ENCODE data around the gene DCUN1D5. TPM values are rescaled to one million over a fixed set of nuclear protein-coding genes. Genes with fewer than 3 reads are reported as not detected.

DCUN1D5 gene
- polyA plus RNA-seq, 1 donor (not counting 4 experiments of a cell fraction or from before 2014, with no cell fraction given) = 95.6 TPM

DNA sequence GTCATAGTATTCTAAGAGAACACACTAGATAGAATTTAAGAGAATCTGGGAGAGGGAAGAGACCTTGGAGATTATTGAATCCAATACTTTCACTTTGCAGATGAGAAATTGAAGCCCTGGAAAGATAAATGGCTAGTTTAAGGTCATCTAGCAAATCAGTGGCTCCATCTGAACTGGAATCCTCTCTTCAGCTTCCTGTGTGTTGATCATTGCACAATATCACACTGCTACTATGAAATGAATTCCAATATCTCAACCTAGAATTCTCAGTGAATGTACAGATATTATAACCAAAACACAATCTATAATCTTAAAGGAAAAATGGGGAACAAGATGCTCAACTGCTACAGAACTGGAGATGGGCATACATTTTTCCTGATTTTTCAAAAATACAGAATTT, 44.1 kb downstream of the DCUN1D5 start:
- H2AFZ ChIP-seq (ENCODE audit: control insufficient read depth, low read length) = no peak overlapping the region
- H3K9ac ChIP-seq (ENCODE audit: control insufficient read depth, extremely low read depth, insufficient read depth, low read length) = no peak overlapping the region
- no peak overlapping the region for H3K27ac ChIP-seq (ENCODE audit: control insufficient read depth, insufficient read depth, low read length)
- no peak overlapping the region for H3K4me3 ChIP-seq (ENCODE audit: control insufficient read depth in 2 of 3, extremely low read depth in 1 of 3, insufficient read depth in 2 of 3, low read depth in 1 of 3, low read length in 3 of 3)
- no peaks in the 10 kb centered on the region for H3K36me3 ChIP-seq (ENCODE audit: control insufficient read depth in 2 of 2, extremely low read depth in 1 of 2, insufficient read depth in 2 of 2, low read length in 2 of 2)
- H3K27me3 ChIP-seq (ENCODE audit: control insufficient read depth, extremely low read depth, insufficient read depth, low read length) = no peaks in the 10 kb centered on the region
- no peak for TF ChIP-seq EZH2 (IDR thresholded peaks at IDR 0.05; ENCODE audit: low read length)
- no peaks in the 10 kb centered on the region for H3K9me1 ChIP-seq (ENCODE audit: control insufficient read depth, extremely low read depth, insufficient read depth, low read length)
- DNase-seq (ENCODE audit: low read depth, low spot score) (no peak), FAIRE-seq (no peak)
- H3K4me1 ChIP-seq (ENCODE audit: control insufficient read depth, extremely low read depth, insufficient read depth, low read length) = no peaks in the 10 kb centered on the region
- H3K9me3 ChIP-seq (ENCODE audit: control insufficient read depth, low read depth, low read length) = no peaks in the 10 kb centered on the region
- no peak overlapping the region for H3K4me2 ChIP-seq (ENCODE audit: control insufficient read depth, extremely low read depth, insufficient read depth, low read depth, low read length)
- H4K20me1 ChIP-seq (ENCODE audit: control insufficient read depth, extremely low read depth, insufficient read depth, low read length) = no peaks in the 10 kb centered on the region
- no peaks in the 10 kb centered on the region for H3K79me2 ChIP-seq (ENCODE audit: control insufficient read depth, insufficient read depth, low read length)
- dilution Hi-C loops (cut with MboI; ENCODE audit: extremely low pct_ligation_motif_present, low sequenced_read_pairs) = no loop called here

DNA sequence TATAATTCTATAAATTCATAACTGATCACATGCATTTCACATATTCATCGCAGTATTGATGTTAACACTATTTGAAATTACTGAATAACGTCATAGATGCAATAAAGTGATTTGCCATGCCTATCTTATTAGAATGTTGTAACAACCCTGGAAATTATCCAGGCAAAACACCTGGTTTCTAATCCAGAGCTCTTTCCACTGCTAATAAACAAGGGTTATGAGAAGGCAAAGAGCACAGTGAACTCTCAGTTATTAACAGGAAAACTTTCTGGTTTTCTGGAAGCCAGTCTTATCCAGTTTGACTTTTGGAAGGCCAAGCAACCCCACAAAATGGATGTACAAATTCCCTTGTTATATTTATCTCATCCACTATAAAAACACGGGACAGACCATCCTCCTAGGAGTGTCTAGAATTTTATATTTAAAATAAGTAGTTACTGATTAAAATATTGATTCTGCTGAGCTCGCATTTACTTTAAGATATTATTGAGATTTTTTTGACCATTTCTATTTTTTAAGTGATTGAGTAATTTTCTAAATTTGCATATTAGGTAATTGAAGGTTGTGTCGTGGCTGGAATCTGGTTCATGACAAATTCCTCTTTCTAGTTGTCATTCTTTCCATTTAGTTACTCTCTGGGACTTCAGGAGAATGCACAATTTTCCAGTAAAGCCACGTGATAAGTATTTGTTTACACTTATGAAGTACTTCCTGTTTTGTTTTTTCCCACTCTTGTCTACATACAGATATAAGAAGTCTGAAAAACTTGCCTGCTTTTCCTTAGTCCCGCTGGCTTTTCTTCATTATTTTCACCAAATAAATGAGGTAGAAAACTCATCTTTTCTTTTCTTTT, 47.9 kb downstream of the DCUN1D5 start:
- Histone ChIP-seq H3K9me1 (ENCODE audit: control insufficient read depth, extremely low read depth, insufficient read depth, low read length) (no peaks in the 10 kb centered on the region), H3K27me3 (ENCODE audit: control insufficient read depth, extremely low read depth, insufficient read depth, low read length) (no peaks in the 10 kb centered on the region), H3K9ac (ENCODE audit: control insufficient read depth, extremely low read depth, insufficient read depth, low read length) (no peak overlapping the region), H3K9me3 (ENCODE audit: control insufficient read depth, low read depth, low read length) (no peaks in the 10 kb centered on the region), H3K4me3 (ENCODE audit: control insufficient read depth in 2 of 3, extremely low read depth in 1 of 3, insufficient read depth in 2 of 3, low read depth in 1 of 3, low read length in 3 of 3) (no peak overlapping the region), H3K4me2 (ENCODE audit: control insufficient read depth, extremely low read depth, insufficient read depth, low read depth, low read length) (no peak overlapping the region), H3K79me2 (ENCODE audit: control insufficient read depth, insufficient read depth, low read length) (no peaks in the 10 kb centered on the region), H2AFZ (ENCODE audit: control insufficient read depth, low read length) (no peak overlapping the region), H3K36me3 (ENCODE audit: control insufficient read depth in 2 of 2, extremely low read depth in 1 of 2, insufficient read depth in 2 of 2, low read length in 2 of 2) (no peaks in the 10 kb centered on the region), H3K27ac (ENCODE audit: control insufficient read depth, insufficient read depth, low read length) (no peak overlapping the region), H4K20me1 (ENCODE audit: control insufficient read depth, extremely low read depth, insufficient read depth, low read length) (no peaks in the 10 kb centered on the region), H3K4me1 (ENCODE audit: control insufficient read depth, extremely low read depth, insufficient read depth, low read length) (no peaks in the 10 kb centered on the region)
- FAIRE-seq (no peak), DNase-seq (ENCODE audit: low read depth, low spot score) (no peak)
- dilution Hi-C loops (cut with MboI; ENCODE audit: extremely low pct_ligation_motif_present, low sequenced_read_pairs) = no loop called here
- no peak for TF ChIP-seq EZH2 (IDR thresholded peaks at IDR 0.05; ENCODE audit: low read length)
- TF ChIP-seq, protein P1, sequence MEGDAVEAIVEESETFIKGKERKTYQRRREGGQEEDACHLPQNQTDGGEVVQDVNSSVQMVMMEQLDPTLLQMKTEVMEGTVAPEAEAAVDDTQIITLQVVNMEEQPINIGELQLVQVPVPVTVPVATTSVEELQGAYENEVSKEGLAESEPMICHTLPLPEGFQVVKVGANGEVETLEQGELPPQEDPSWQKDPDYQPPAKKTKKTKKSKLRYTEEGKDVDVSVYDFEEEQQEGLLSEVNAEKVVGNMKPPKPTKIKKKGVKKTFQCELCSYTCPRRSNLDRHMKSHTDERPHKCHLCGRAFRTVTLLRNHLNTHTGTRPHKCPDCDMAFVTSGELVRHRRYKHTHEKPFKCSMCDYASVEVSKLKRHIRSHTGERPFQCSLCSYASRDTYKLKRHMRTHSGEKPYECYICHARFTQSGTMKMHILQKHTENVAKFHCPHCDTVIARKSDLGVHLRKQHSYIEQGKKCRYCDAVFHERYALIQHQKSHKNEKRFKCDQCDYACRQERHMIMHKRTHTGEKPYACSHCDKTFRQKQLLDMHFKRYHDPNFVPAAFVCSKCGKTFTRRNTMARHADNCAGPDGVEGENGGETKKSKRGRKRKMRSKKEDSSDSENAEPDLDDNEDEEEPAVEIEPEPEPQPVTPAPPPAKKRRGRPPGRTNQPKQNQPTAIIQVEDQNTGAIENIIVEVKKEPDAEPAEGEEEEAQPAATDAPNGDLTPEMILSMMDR (optimal IDR thresholded peaks at IDR 0.05 in 1 of 3, IDR thresholded peaks at IDR 0.05 in 1 of 3, conservative IDR thresholded peaks at IDR 0.05 in 1 of 3; ENCODE audit: extremely low read depth in 1 of 3, insufficient read depth in 2 of 3, low read length in 3 of 3) = no peak

Data from keratinocyte (primary cell).